Calu3 (cell line): ENCODE results near the gene RANBP1. TPM values are rescaled to one million over a fixed set of nuclear protein-coding genes. Genes with fewer than 3 reads are reported as not detected.

Experiments
- BruUV-seq: library from RNA; stranded (reverse); fragments of 400-500 nt; replicated peaks from 2 replicates; lab custom pipeline; 2021; lab: Mats Ljungman, UMichigan
- CTCF ChIA-PET: fragments of 300-600 bp; sonication (Branson Sonifier 250); formaldehyde crosslinking; loops from one replicate; lab custom pipeline; 2022; ENCODE audit warnings: antibody characterized with exemption; lab: Charles Lee
- DNase-seq: peaks from one replicate; pipeline ENCODE4 v3.0.0; 2022
- H3K27ac Mint-ChIP-seq: one replicate; pipeline ENCODE4 v1.8.0; 2022; ENCODE audit warnings: mixed read lengths; ENCODE audit not compliant: unreplicated experiment
- H3K27me3 Mint-ChIP-seq: one replicate; pipeline ENCODE4 v1.8.0; 2022; ENCODE audit warnings: mixed read lengths; ENCODE audit not compliant: unreplicated experiment
- H3K36me3 Mint-ChIP-seq: one replicate; pipeline ENCODE4 v1.8.0; 2022; ENCODE audit warnings: mild to moderate bottlenecking, moderate library complexity, mixed read lengths; ENCODE audit not compliant: insufficient read depth, unreplicated experiment
- H3K4me1 Mint-ChIP-seq: one replicate; pipeline ENCODE4 v1.8.0; 2022; ENCODE audit warnings: mild to moderate bottlenecking, low read depth, mixed read lengths; ENCODE audit not compliant: unreplicated experiment
- H3K4me3 Mint-ChIP-seq: one replicate; pipeline ENCODE4 v1.8.0; 2022; ENCODE audit warnings: mild to moderate bottlenecking, low read depth, moderate library complexity, mixed read lengths; ENCODE audit not compliant: unreplicated experiment
- H3K9me3 Mint-ChIP-seq: one replicate; pipeline ENCODE4 v1.8.0; 2022; ENCODE audit warnings: low read depth, mixed read lengths; ENCODE audit not compliant: unreplicated experiment
- CTCF ChIP-seq: fragments of 200-600 bp; IDR thresholded peaks from one replicate; pipeline ENCODE4 v1.8.0; 2022; ENCODE audit warnings: antibody characterized with exemption; ENCODE audit not compliant: unreplicated experiment
- intact Hi-C: fragments of 100-400 bp; cut with micrococcal nuclease; formaldehyde crosslinking; loops from one replicate; pipeline ENCODE4 v1.10.0; 2022; ENCODE audit not compliant: unreplicated experiment
- total RNA-seq: library from RNA; stranded (reverse); gene quantifications from 2 replicates; pipeline ENCODE4 v1.2.3, GENCODE V29; 2022

Gene RANBP1
- total RNA-seq, 1 experiment from 2014 or later: 208 TPM

GRCh38 chr22:20111689-20112622 lies 3.9 kb upstream of the RANBP1 start:
- intact Hi-C loops: no loop called here
- no peak for DNase-seq
- no TSS peak for BruUV-seq
- Mint-ChIP-seq H3K4me3 (no peak overlapping the region), H3K4me1 (no peaks in the 10 kb centered on the region), H3K27me3 (no peaks in the 10 kb centered on the region), H3K27ac (no peak overlapping the region), H3K36me3 (peaks cover 86% of the 10 kb centered on the region), H3K9me3 (no peaks in the 10 kb centered on the region)
- CTCF ChIA-PET: no interaction called here
- TF ChIP-seq CTCF: no peak

- Mint-ChIP-seq H3K36me3 (peaks cover 86% of the 10 kb centered on the region), H3K4me1 (no peaks in the 10 kb centered on the region), H3K4me3 (no peak overlapping the region), H3K27me3 (no peaks in the 10 kb centered on the region), H3K9me3 (no peaks in the 10 kb centered on the region), H3K27ac (no peak overlapping the region)
- TF ChIP-seq CTCF: no peak
- intact Hi-C loops: no loop called here
- CTCF ChIA-PET: no interaction called here
- no TSS peak for BruUV-seq
- DNase-seq: no peak
Observed at GRCh38 chr22:20112623-20113511, 3.0 kb upstream of the RANBP1 start.

GRCh38 chr22:20113551-20114310 lies 2.2 kb upstream of the RANBP1 start:
- CTCF ChIA-PET: no interaction called here
- Mint-ChIP-seq H3K27me3 (no peaks in the 10 kb centered on the region), H3K4me3 (peak overlapping the region; percentile 24), H3K27ac (peak overlapping the region; percentile 67), H3K36me3 (peaks cover 87% of the 10 kb centered on the region), H3K9me3 (no peaks in the 10 kb centered on the region), H3K4me1 (no peaks in the 10 kb centered on the region)
- no peak for DNase-seq
- intact Hi-C loops: no loop called here
- no TSS peak for BruUV-seq
- TF ChIP-seq CTCF: no peak
